Endothelial cell (in vitro differentiated cells): ENCODE data around the gene CEACAM3. TPM values are rescaled to one million over a fixed set of nuclear protein-coding genes. Genes with fewer than 3 reads are reported as not detected.

ENCODE experiments used
- DNase-seq: peaks from one replicate; pipeline ENCODE4 v3.0.0; 2021; ENCODE audit warnings: low spot score
- H3K27ac Mint-ChIP-seq: one replicate; pipeline ENCODE4 v1.8.0; 2021; ENCODE audit warnings: mixed read lengths, inconsistent platforms; ENCODE audit not compliant: unreplicated experiment
- H3K27me3 Mint-ChIP-seq: one replicate; pipeline ENCODE4 v1.8.0; 2021; ENCODE audit warnings: mild to moderate bottlenecking, moderate library complexity, mixed read lengths, inconsistent platforms; ENCODE audit not compliant: unreplicated experiment
- H3K36me3 Mint-ChIP-seq: one replicate; pipeline ENCODE4 v1.8.0; 2021; ENCODE audit warnings: mild to moderate bottlenecking, low read depth, mixed read lengths, inconsistent platforms; ENCODE audit not compliant: unreplicated experiment
- H3K4me1 Mint-ChIP-seq: one replicate; pipeline ENCODE4 v1.8.0; 2021; ENCODE audit warnings: mild to moderate bottlenecking, mixed read lengths, inconsistent platforms; ENCODE audit not compliant: unreplicated experiment
- H3K4me3 Mint-ChIP-seq: one replicate; pipeline ENCODE4 v1.8.0; 2021; ENCODE audit warnings: mild to moderate bottlenecking, mixed read lengths, inconsistent platforms; ENCODE audit not compliant: unreplicated experiment
- H3K9me3 Mint-ChIP-seq: one replicate; pipeline ENCODE4 v1.8.0; 2021; ENCODE audit warnings: mixed read lengths, inconsistent platforms; ENCODE audit not compliant: unreplicated experiment
- total RNA-seq: library from RNA; stranded (reverse); fragmentation: NEBNext Ultra II Directional; extraction: Animal tissue kit (Norgen Biotek cat#: 25700); gene quantifications from one replicate; pipeline ENCODE4 v1.2.1, GENCODE V29; 2021; ENCODE audit not compliant: unreplicated experiment
- TF ChIP-seq, protein P1 (sequence below): fragments of 200-600 bp; sonication (generic); IDR thresholded peaks from one replicate; pipeline ENCODE4 v1.5.0; 2021; ENCODE audit warnings: antibody characterized with exemption; ENCODE audit not compliant: unreplicated experiment

The CEACAM3 gene
- total RNA-seq, 1 donor from 2014 or later, result not detected

DNA sequence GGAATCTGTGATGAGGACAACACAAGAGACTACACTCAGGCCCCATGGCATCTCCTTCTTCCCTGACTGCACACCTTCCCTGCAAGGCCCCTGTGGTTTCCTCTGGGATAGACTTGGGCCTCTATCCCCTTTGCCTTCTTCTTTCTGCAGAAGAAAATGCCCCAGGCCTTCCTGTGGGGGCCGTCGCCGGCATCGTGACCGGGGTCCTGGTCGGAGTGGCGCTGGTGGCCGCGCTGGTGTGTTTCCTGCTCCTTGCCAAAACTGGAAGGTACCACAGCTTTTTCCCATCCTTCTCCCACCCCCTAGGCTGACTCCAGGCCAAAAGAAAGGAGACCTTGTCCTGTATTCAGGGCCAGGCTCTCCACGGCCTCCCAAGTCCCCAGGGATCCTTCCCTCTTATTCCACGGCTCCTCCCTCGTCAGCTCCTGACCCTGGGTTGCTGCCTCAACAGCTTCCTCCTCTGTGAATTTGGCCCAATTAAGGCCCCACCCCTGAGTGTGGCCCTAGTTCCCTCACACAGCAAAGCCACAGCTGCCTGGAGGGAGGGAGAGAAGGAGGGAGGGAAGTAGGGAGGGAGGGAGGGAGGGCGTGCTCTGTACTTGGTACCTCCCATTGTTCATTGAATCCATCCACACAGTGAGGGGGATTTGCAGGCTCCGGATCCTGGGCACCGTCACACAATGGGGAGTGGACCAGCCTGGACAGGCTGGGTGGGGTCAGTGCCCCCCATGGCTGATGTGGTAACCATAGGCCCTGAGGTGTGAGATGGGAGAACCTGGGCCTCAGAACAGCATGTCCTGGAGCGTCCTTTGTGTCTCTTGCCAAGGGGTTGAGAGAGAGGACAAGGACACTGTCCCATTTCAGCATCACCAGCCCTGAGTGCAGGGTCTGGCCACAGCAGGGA is 12.5 kb downstream of the CEACAM3 start:
- H3K27me3 Mint-ChIP-seq, result peaks cover 6% of the 10 kb centered on the region
- no peaks in the 10 kb centered on the region for H3K36me3 Mint-ChIP-seq
- TF ChIP-seq, protein P1, sequence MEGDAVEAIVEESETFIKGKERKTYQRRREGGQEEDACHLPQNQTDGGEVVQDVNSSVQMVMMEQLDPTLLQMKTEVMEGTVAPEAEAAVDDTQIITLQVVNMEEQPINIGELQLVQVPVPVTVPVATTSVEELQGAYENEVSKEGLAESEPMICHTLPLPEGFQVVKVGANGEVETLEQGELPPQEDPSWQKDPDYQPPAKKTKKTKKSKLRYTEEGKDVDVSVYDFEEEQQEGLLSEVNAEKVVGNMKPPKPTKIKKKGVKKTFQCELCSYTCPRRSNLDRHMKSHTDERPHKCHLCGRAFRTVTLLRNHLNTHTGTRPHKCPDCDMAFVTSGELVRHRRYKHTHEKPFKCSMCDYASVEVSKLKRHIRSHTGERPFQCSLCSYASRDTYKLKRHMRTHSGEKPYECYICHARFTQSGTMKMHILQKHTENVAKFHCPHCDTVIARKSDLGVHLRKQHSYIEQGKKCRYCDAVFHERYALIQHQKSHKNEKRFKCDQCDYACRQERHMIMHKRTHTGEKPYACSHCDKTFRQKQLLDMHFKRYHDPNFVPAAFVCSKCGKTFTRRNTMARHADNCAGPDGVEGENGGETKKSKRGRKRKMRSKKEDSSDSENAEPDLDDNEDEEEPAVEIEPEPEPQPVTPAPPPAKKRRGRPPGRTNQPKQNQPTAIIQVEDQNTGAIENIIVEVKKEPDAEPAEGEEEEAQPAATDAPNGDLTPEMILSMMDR, result no peak
- H3K9me3 Mint-ChIP-seq, result no peaks in the 10 kb centered on the region
- H3K4me1 Mint-ChIP-seq, result peaks cover 4% of the 10 kb centered on the region
- no peak overlapping the region for H3K27ac Mint-ChIP-seq
- no peak overlapping the region for H3K4me3 Mint-ChIP-seq
- no peak for DNase-seq

DNA sequence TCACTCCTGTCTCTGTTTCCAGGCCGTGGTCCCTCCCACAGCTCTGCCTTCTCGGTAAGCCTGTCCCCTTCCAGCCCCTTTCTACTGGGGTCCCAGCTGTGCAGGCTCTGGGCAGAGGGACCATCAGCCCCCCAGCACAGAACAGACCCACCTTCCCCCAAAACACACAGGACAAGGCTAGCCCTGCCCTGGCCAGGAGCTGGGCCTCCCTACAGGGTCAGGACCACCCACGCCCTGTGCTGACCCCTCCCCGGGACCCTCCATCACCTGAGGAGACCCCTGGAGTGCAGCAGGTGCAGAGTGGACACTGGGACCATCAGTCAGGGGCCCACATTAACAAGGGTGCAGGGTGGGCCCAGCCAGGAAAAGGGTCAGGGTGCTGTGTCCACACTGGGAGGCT is 13.9 kb downstream of the CEACAM3 start:
- no peak for DNase-seq
- no peaks in the 10 kb centered on the region for H3K9me3 Mint-ChIP-seq
- no peaks in the 10 kb centered on the region for H3K36me3 Mint-ChIP-seq
- no peak overlapping the region for H3K27ac Mint-ChIP-seq
- TF ChIP-seq, protein P1, result no peak
- peaks cover 6% of the 10 kb centered on the region for H3K27me3 Mint-ChIP-seq
- H3K4me1 Mint-ChIP-seq, result no peaks in the 10 kb centered on the region
- H3K4me3 Mint-ChIP-seq, result no peak overlapping the region

DNA sequence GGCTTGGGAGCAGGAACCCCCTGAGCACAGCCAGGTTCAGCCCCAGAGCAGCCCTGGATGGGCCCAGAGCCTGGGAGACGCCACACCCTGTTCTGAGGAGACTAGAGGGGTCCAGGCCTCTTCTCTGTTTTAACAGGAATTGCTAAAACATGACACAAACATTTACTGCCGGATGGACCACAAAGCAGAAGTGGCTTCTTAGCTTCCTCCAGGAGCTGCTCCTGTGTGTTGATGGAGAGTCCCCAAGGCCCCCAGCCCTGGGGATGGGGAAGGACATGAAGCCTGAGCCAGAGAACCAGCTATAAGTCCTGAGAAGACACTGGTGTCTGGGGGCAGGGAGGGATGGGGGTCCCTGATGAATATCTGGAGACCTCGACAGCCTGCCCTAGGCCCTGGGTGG is 14.6 kb downstream of the CEACAM3 start:
- H3K4me1 Mint-ChIP-seq, result no peaks in the 10 kb centered on the region
- H3K27ac Mint-ChIP-seq, result no peak overlapping the region
- TF ChIP-seq, protein P1, result no peak
- H3K9me3 Mint-ChIP-seq, result no peaks in the 10 kb centered on the region
- no peak overlapping the region for H3K4me3 Mint-ChIP-seq
- DNase-seq, result no peak
- peaks cover 6% of the 10 kb centered on the region for H3K27me3 Mint-ChIP-seq
- H3K36me3 Mint-ChIP-seq, result no peaks in the 10 kb centered on the region

DNA sequence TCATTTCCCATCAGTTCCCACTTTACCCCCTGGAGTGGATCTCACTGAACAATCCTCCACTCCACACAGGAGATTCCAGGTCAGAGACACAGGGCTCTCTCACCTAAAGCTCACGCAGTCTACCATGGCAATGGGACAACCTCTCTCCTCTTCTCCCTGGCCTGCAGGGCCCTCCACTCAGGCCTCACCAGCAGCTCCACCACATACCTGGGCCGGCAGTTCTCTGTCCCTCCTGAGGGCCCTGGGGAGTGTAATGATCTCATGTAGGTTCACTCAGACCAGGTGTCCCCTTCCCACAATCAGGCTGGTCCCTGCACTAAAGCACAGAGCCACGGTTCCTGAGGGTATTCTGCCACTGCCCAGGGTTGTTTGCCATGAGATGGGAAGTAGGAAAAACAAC is 15.6 kb downstream of the CEACAM3 start:
- Mint-ChIP-seq H3K9me3 (no peaks in the 10 kb centered on the region), H3K27me3 (peaks cover 6% of the 10 kb centered on the region), H3K27ac (no peak overlapping the region), H3K4me3 (no peak overlapping the region), H3K4me1 (no peaks in the 10 kb centered on the region), H3K36me3 (no peaks in the 10 kb centered on the region)
- TF ChIP-seq, protein P1, result no peak
- DNase-seq, result no peak

DNA sequence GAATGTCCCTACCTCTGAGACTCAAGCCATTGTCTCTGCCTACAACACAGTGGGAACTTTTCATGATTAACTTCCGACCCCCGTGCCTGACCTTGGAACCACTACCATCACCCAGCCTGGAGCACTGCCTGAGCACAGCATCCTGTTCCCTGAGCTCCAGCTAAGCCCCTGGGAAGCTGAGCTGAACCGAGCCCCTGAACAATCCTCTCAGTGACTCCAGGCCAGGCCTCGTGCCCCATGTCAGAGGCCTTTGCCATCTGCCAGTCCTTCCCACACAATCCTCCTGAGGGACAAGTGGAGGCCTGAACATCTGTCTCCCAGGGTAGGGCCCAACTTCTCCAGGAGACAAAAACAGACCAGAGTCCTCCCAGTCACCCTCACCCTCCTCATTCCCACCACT is 17.5 kb downstream of the CEACAM3 start:
- no peaks in the 10 kb centered on the region for H3K4me1 Mint-ChIP-seq
- DNase-seq, result no peak
- no peak overlapping the region for H3K27ac Mint-ChIP-seq
- no peaks in the 10 kb centered on the region for H3K9me3 Mint-ChIP-seq
- no peak overlapping the region for H3K4me3 Mint-ChIP-seq
- peaks cover 2% of the 10 kb centered on the region for H3K27me3 Mint-ChIP-seq
- no peaks in the 10 kb centered on the region for H3K36me3 Mint-ChIP-seq
- TF ChIP-seq, protein P1, result no peak
